SU-DHL-6 (cell line): Measurements from ENCODE around the gene BAIAP2L2.

ENCODE experiments used
- EZH2phosphoT487 ChIP-seq: fragments of 200-600 bp; sonication (generic), shearing (Covaris generic); conservative IDR thresholded peaks from 2 replicates; pipeline ENCODE4 v1.6.1; 2018; ENCODE audit warnings: mild to moderate bottlenecking, antibody characterized with exemption, low read length, moderate library complexity, mixed read lengths
- TF ChIP-seq, protein P1 (sequence below): fragments of 200-600 bp; sonication (generic); IDR thresholded peaks from one replicate; pipeline ENCODE4 v1.5.1; 2017; ENCODE audit warnings: antibody characterized with exemption, mild to moderate bottlenecking, low read length, moderate library complexity; ENCODE audit not compliant: insufficient read depth, poor library complexity, severe bottlenecking

DNA sequence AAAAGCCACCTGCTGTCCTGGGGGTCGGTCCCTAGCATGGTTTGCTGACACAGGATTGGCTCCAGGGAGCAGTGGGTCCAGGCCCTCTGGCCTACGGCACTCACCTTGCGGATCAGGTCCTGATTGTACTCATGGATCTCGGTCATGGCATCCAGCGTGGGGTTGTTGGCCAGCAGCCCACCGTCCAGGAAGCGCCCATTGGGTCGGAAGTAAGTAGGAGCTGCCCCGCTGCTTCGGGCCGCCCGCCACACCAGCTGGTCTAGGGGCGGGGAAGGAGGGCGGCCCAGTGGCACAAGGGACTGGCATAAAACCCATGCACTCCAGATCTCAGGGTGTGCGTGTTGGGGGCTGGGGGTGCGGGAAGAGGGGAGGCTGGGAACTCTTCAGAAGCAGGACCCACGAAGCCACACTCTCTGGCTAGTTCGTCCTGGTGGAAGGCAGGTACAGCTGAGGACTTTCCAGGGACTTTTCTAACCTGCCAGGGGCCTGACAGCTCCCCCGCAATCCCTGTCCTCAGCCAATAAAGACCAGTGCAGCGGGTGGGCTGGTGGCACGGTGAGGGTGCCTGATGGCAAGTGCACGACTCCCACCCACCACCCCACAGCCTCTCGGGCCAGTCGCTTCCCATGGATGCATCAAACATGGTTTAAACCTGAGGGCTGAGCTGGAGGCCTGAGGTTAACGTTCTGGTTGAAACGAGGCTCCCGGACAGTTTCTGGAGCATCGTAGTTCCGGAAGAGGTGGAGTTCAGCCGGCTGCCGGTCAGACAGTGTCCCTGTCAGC lies 5.1 kb upstream of the BAIAP2L2 start:
- TF ChIP-seq, protein P1, sequence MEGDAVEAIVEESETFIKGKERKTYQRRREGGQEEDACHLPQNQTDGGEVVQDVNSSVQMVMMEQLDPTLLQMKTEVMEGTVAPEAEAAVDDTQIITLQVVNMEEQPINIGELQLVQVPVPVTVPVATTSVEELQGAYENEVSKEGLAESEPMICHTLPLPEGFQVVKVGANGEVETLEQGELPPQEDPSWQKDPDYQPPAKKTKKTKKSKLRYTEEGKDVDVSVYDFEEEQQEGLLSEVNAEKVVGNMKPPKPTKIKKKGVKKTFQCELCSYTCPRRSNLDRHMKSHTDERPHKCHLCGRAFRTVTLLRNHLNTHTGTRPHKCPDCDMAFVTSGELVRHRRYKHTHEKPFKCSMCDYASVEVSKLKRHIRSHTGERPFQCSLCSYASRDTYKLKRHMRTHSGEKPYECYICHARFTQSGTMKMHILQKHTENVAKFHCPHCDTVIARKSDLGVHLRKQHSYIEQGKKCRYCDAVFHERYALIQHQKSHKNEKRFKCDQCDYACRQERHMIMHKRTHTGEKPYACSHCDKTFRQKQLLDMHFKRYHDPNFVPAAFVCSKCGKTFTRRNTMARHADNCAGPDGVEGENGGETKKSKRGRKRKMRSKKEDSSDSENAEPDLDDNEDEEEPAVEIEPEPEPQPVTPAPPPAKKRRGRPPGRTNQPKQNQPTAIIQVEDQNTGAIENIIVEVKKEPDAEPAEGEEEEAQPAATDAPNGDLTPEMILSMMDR, result no peak
- no peak for TF ChIP-seq EZH2phosphoT487
